ENCODE data around the gene AHRR.
"Not testable (repeated sequence)": the region's sequence is repeated elsewhere in the genome, so short reads cannot be mapped to it uniquely, and the experiment has no call there.

Gene AHRR

DNA sequence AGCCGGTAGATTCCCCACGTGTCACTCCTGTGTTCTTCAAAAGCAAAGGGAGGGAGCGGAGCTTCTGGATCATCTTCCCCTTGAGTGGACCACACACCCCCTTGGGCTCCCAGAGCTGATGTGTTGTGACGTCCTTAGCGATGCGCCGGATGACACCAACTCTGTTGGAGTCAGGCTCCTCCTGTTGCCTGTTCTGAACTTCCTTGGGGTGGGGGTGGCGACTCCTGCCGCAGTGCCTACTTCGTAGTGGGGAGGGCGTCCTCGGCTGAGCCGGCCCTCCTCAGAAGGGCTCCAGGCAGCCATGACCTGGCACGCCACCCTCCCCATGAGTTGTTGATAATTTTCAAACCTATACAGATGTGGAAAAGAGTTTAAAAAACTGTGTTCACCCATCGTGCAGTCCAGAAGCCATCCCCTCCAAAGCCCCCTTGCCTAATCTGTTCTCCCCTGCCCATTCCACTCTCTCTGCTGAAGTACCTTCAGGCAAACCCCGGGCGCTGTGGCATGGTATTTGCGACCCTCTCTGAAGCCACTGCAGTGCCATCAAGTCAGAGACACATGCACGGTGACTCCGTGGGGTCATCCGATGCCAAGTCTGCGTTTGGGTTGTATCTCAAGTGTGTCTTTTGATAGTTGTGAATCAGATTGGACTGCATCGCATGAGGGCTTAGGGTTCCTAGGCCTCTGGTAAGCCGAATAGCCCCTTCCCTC is 138.2 kb downstream of the AHRR start:
- DNase-seq (ENCODE audit: low spot score), result no peak

DNA sequence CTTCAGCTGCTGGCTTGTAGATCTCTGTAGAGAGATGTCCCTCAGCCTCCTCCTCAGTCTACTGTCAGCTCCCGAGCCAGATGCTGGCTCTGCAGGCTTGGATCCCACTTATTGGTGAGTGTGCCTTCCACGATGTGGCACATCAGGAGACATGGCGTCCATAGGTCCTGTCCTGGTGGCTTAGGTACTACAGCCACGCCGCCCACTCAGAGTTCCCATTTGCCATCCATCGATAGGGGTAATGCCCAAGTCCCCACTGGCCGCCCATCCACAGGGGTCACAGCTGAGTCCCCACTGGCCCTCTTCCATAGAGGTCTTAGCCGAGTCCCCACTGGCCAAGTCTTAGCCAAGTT is 138.7 kb downstream of the AHRR start:
- DNase-seq (ENCODE audit: low spot score), result no peak

DNA sequence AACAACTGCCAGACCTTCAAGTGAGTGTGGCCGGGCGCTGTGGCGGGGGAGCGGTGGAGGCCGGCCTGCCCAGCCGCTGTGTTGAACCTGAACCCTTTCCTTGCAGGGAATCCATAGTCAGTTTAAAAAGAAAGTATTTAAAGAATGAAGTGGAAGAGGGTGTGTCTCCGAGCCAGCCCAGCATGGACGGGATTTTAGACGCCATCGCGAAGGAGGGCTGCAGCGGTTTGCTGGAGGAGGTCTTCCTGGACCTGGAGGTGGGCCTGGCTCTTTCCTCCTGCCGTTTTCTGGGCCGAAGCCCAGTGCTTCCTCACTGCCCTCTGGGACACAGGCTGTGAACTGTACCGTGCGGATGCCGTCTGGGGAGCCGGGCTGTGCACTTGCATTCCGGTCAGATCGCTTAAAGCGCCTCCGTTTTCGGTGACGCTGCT is 140.6 kb downstream of the AHRR start:
- DNase-seq (ENCODE audit: low spot score), result no peak

DNA sequence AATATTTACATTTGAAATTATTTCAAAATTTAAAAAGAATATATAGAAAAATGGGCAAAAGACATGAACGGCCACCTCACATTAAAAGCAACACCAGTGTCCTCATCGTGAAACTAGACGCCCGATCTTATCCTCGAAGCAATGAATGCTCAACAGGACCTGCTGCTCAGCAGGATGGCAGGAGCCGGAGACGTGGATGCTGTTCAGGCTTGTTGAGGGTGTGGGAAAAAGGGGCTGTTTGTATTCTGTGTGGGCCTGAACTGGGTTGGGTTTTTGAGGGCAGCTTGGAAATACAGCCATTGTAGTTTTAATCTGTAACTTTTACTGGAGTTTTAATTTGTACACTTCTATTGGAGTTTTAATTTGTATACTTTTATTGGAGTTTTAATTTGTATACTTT is 141.8 kb downstream of the AHRR start:
- no peak for DNase-seq (ENCODE audit: low spot score)

DNA sequence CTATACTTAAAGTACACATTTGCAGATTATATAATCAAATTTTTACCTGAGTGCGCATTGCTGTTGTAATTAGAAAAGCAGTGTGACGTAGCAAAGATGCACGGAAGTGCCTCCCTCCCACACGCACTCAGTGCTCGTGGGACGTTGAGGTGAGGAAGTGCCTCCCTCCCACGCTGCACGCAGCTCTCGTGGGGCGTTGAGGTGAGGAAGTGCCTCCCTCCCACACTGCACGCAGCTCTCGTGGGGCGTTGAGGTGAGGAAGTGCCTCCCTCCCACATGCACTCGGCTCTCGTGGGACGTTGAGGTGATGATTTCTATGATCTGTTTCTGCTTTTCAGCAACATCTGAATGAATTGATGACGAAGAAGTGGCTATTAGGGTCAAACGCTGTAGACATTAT is 142.4 kb downstream of the AHRR start:
- DNase-seq (ENCODE audit: low spot score), result no peak

DNA sequence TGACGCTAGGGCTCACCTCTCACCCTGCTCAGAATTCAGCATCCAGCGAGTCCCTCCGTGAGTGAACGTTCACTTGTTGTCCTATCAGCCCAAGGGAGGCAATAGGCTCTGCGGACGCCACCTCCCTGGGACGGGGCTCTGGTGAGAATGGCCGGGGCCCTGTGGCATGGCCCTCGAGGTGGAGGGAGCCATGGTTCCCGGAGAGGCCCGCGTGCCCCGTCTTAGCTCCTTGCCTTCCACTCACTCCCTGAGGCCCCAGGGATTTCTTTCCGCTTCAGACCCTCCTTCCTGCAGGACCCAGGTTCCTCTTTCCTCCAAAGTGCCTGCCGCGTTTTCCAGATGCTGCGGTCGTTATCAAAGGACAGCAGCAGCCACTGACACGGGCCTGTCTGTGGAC is 142.9 kb downstream of the AHRR start:
- no peak for DNase-seq (ENCODE audit: low spot score)

DNA sequence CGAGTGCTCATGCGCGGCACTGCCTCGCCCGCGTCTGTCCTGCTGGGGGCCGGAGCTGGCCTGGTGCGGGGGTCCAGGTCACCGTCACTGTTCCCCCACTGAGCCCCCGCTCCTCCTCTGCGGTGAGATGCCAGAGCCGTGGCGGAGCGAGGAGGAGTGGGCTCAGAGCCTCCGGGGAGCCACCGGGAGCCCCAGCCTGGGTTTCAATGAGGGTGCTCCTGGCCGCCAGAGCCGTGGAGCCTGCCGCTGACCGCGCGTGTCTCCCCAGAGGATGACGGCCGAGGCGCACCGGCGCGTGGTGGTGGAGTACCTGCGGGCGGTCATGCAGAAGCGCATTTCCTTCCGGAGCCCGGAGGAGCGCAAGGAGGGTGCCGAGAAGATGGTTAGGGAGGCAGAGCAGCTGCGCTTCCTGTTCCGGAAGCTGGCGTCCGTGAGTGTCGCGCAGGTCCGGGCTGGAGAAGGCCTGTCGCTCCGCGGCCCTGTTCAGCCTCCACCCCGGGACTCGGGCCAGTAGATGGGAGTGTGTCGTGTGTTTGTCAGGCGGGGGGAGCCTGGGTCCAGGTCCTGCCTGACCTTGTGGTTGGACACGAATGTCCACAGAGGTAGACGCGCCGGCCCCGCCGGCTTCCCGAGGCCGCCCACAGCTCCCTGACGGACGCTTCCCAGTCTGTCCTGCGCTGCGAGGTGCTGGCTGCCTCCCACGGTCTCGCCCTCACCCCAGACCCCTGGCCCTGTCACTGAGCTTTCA is 143.5 kb downstream of the AHRR start:
- DNase-seq (ENCODE audit: low spot score), result no peak

DNA sequence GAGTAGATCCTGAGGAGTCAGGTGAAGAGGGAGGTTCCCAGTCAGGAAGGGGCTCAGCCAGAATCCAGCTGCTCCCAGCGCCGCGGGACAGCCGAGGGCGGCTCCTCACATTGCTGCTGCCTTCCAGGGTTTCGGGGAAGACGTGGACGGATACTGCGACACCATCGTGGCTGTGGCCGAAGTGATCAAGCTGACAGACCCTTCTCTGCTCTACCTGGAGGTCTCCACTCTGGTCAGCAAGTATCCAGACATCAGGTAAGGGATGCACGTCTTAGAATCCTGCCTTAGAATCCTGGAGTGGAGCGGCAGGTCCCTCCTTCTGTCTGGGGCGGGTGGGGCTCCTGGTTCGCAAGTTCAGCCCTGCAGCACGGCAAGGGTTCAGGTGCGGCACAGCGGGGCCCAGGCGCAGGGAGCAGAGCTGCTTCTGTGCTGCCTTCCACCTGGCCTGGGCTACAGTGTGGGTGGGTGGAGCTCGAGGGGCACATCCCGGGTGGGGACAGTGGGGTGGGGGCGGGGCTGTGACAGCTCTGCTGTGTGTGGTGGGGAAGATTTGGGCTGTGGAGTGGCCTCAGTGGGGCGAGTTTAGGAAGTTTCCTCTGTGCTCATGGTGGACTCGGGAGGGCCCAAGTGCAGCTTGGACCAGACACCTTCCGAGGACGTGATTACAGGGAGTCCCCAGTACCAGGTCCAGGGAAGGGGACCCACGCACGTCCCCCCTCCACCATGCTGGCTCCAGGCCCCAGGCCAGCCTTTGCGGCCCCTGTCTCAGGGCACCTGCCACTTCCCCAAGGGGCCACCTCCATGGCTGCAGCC is 144.3 kb downstream of the AHRR start:
- DNase-seq (ENCODE audit: low spot score), result no peak

DNA sequence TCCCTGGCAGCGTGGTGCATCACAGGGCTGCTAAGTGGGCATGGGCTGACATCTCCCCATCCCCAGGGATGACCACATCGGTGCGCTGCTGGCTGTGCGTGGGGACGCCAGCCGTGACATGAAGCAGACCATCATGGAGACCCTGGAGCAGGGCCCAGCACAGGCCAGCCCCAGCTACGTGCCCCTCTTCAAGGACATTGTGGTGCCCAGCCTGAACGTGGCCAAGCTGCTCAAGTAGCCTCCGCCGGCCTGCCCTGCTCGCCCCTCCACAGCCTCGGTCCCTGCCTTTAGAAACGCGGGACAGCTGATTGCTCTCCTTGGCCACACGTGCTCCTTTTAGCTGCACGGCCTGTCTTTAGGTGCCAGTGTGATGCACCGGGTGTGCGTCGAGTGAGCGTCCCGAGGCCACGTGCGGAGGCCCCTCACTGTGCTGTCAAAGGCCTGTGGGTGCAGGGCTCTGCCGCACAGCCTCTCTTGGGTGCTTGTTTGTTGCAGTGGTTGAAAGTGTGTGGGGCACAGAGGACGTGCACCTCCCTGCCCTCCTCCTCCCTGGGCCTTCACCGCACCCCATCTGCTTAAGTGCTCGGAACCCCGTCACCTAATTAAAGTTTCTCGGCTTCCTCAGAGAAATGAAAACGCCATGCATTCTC is 145.3 kb downstream of the AHRR start:
- DNase-seq (ENCODE audit: low spot score), result no peak

DNA sequence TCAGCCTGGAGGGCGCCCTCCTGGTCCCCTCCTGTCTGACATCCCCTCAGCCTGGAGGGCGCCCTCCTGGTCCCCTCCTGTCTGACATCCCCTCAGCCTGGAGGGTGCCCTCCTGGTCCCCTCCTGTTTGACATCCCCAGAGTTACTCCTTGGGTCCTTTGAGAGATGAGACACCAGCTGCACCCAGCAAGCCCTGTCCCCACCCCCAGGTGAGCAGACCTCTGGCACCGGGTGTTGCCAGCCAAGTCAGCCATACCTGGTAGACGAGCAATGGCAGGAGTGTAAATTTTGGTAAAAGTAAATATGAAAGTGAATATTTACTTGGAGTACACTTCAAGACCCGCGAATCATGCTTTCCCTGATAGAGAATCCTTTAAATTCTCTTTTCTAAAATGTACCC is 146.9 kb downstream of the AHRR start:
- DNase-seq (ENCODE audit: low spot score), result no peak

DNA sequence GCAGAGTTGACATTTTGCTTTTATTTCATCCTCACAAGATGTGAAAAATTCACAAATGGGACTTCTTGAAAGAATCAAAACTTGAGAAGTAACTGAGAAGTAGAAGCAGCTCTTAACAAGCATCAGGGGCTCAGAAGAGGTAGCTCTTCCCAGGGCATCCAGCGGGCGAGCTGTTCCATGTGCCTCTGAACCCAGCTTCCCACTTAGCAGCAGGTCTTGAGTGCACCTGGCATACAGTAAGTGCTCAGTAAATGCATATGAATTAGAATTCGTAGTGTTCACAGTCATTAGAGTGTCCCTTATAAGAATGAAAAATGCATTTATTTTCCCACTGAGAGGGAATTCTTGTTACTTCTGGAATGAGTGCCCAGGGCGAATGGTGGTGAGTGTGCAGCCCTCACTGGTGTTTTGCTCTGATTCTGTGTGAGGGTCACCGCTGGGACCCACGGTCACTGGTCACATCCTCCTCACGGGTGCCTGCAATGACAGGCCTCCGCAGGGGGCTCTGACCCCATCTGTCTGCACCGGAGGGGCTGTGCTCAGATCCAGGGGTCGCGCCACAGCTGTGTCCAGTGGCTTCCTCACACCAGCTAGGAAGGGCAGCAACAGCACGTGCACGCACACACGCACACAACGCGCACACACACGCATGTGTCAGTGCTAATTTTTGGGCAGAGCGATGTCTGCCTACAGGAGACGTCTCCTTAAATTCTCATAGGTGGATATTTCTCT is 148.4 kb downstream of the AHRR start:
- no peak for DNase-seq (ENCODE audit: low spot score)

DNA sequence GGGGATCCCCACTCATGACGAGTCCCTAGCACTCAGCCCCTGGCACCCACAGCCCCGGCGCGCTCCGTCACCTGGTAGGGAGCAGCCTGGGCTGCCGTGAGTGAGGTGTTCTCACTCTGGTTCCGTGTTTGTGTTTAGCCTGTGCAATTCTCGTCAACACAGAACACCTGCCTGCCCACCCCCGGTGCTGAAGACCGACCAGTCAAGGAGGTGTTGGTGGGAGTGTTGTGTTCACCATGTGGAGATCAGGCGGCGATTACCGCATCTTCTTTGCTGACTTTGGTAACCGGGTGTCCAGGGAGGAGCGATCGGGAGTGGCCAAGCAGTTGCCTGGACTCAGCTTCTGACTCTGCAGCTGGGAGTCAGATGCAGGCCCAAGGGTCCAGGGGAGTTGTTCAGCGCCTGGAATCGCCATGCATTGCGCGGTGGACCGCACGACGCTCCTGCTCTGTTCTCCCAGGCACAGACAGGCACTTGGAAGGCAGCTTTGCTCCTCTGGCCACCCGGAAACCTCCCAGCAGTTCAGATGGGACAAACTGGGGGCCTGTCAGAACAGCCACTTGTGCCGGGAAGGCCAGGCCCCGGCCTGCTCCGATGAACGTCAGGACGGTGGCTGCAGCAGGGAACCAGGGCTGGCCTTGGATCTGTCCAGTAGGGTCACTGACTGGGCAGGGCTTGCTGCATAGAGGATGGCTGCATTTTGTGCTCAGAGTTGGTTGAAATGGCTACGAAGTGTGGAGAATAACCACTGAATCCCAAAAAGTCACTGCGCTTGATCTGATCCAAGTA is 149.6 kb downstream of the AHRR start:
- DNase-seq (ENCODE audit: low spot score), result no peak

DNA sequence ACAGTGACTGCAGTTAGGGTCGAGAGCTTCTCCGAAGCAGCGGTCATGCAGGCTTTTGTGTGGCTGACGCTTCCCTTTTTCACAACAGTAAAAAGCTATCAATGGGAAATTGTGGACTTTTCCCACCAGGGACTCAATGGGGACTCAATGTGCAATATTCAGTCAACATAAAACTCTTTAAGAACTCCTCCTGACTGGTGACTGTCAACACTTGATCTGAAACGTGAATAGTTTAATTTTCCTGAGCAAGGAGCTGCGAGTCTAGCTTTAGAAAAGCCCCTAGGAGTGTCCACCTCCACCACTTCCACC is 150.2 kb downstream of the AHRR start:
- no peak for DNase-seq (ENCODE audit: low spot score)

DNA sequence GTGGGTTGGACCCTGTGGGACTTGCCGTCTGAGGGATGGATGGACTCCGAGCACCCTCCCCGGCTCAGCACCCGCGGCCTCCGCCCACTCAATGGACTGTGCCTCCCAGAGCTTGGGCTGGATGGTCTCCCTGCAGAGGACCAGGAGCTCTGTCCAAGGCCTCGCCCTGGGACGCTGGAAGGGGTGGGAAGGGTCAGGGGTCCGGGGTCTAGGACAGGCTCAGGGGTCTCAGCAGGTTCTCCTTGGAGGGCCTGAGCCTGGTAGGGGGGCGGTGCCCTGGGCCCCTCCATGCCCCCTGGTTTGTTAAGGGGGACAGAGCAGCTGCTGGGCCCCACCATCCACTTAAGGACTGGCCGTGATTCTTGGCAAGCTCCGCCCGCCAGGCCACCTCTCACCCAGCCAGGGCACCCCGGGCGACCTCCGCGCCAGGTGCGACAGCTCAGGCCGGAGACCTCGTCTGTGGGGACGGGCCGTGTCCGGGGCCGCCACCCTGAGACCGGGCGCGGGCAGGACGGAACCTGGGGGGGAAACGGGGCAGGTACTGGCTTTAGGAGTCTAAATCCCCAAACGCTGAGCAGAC is 150.7 kb downstream of the AHRR start:
- DNase-seq (ENCODE audit: low spot score), result peak; percentile 41

DNA sequence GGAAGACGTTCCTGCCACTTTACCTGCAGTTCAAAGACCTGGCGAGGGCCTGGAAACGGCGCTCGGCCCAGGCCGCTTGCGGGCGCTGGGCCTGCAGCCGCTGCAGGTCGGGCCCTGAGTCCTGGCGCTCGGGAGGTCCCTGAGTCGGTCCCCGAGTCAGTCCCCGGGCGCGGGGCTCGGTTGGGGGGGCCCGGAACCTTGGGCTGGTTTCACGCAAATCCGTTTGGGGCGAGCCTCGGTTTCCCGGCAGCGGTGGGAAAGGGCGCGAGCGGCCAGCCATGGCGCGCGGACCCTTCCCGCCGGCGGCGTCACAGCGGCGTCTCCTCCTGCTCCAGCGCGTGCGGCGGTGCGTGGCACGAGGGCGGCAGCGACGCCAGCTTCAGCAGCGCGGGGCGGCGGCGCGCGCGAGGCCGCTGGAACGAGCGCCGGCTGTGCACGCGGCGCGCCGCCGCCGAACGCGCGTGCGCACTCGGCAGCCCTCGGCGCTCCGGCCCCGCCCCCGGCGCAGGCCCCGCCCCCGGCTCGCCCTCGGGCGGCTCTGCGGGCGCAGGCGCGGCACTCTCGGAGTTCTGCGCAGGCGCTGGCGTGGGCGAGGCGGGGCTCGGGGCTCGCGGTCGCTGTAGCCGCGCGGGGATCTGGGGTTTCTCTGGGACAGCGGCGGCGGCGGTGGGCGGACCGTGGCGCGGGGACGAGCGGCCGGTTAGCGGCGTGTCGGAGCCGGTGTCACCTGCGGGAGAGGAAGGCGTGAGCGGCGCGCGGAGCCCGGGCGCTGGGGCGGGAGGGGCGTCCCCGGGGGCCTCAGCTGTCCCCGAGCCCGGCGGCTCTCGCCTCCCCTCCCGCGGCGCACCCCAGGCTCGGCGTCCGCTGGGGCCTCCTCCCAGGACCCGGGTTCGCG is 151.4 kb downstream of the AHRR start:
- DNase-seq (ENCODE audit: low spot score), result peak; percentile 88

DNA sequence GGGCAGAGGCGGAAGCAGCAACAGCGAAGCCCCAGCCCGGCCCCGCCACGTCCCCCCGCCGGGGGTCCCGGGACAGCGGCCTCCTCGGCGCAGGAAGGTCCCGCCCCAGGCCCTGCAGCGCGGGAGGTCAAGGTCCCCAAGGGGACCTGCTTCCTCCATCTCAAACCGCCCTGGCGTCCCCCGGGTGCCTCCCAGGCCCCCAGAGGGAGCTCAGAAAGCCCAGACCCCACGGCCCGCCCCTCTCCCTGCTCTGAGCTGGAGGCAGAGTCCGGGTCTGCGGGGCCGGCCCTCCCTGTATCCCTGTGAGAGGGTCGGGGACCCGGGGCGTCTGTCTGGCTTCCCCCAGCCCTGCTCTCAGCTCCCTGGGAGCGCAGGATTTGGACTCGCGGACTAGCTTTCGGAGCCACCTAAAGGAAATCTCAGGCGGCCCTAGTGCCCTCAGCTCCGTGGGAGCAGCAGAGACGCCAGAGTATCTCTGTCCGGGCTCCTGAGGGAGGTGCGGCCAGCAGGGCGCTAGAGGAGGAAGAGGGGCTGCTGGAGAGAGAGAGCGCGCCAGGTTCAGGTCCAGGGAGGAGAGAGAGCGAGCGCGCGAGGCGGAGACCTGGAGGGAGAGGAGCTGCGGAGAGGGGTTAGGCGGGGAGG is 152.2 kb downstream of the AHRR start:
- peak; percentile 73 for DNase-seq (ENCODE audit: low spot score)

DNA sequence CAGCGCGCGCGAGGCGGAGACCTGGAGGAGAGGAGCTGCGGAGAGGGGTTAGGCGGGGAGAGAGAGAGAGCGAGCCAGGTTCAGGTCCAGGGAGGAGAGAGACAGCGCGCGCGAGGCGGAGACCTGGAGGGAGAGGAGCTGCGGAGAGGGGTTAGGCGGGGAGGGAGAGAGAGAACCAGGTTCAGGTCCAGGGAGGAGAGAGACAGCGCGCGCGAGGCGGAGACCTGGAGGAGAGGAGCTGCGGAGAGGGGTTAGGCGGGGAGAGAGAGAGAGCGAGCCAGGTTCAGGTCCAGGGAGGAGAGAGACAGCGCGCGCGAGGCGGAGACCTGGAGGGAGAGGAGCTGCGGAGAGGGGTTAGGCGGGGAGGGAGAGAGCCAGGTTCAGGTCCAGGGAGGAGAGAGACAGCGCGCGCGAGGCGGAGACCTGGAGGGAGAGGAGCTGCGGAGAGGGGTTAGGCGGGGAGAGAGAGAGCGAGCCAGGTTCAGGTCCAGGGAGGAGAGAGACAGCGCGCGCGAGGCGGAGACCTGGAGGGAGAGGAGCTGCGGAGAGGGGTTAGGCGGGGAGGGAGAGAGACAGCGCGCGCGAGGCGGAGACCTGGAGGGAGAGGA is 152.8 kb downstream of the AHRR start:
- not testable (repeated sequence) for DNase-seq (ENCODE audit: low spot score)

DNA sequence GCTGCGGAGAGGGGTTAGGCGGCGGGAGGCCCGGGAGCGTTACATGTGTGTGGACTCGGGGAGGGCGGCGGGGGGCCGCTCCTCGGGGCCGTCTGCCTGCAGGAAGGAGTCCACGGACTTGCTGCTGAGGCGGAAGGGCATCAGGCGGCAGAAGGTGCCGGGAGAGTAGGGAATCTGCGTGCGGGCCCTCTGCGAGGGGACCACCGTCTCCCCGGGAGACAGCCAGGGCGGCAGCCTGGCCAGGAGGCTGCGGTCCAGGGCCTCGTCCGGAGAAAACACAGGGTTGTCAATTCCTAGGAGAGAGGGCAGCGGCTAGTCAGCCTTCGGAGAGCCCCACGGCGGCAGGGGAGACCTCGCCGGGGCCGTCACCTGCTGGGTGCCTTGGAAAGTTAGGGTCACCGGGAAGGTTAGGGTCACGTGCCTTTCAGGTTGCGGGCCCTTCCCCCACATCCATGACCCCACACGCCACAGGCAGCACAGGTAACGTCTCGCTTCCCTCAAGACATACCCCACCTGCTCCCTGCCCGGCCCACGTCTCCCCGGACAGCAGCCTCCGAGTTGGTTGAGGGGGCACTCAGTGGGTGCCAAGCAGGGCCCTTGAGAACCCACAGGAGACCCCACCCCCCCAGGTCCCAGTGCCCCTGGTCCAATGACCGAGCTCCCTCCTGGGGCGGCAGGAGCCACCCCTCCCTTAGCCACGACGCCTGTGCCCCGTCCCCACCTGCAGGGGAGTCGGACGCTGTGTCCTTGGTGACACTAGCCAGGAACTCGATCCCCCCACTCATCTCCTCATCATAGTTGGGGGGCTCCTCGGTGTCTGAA is 153.5 kb downstream of the AHRR start:
- no peak for DNase-seq (ENCODE audit: low spot score)

All from SW480 (cell line).